GM21526 (cell line): Measurements from ENCODE around the gene TMEM101.
"Not testable (repeated sequence)": the region's sequence is repeated elsewhere in the genome, so short reads cannot be mapped to it uniquely, and the experiment has no call there.

Experiments
- ATAC-seq: cut with Tn5 transposase; IDR thresholded peaks from one replicate; pipeline ENCODE4 v1.9.1; 2021; ENCODE audit warnings: moderate library complexity; ENCODE audit not compliant: unreplicated experiment, low FRiP score

The TMEM101 gene

GRCh38 chr17:44002141-44002848, 12.5 kb downstream of the TMEM101 start:
- ATAC-seq, result no peak

DNA sequence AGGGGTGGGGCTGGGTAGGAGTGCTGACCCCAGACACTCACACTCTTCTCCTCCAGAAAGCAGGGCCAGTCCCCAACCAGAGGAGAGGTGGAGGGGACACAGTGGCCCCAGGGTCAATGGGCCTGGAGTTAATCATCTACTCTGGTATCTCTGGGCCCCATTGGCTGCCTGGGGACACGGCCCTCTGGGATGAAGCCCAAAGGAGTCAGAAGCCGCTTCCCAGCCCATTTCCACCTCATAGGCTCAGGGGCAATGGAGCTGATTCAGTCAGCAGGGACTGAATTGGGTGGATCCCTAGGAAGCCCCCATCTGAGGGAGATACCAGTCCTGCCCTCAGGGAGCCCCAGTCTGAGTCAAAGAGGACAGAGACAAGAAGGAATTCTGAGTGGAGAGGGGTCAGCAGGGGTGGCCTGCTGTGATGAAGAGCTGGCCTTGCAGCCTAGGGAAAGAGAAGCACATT, 13.3 kb downstream of the TMEM101 start:
- ATAC-seq, result no peak

GRCh38 chr17:44000871-44001460, 13.8 kb downstream of the TMEM101 start:
- ATAC-seq, result no peak

DNA sequence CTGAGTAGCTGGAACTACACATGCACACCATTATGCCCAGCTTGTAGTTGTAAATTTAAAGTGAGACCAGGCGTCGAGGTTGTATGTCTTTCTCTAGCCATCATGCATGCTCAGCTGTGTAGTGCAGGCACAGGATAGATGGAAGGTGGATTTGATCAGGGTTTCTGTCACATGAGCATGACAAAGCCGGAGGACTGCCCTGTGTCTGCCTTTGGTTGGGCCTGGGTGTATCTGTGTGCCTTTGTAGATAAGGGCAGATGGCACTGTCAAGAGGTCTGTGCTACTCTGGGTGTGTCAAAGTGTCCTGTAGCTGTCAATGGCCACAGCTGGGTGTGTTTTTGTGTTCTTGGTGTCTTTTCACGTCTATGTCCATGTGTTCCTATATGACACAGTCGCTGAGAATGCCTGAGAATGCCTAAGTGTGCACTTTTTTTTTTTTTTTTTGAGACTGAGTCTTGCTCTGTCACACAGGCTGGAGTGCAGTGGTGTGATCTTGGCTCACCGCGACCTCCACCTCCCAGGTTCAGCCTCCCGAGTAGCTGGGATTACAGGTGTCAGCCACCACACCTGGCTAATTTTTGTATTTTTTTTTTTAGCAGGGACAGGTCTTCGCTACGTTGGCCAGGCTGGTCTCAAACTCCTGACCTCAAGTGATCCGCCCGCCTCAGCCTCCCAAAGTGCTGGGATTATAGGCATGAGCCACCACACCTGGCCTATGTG, 14.5 kb downstream of the TMEM101 start:
- ATAC-seq, result no peak

- ATAC-seq, result no peak
Observed at GRCh38 chr17:43999024-43999423, 15.7 kb downstream of the TMEM101 start.

DNA sequence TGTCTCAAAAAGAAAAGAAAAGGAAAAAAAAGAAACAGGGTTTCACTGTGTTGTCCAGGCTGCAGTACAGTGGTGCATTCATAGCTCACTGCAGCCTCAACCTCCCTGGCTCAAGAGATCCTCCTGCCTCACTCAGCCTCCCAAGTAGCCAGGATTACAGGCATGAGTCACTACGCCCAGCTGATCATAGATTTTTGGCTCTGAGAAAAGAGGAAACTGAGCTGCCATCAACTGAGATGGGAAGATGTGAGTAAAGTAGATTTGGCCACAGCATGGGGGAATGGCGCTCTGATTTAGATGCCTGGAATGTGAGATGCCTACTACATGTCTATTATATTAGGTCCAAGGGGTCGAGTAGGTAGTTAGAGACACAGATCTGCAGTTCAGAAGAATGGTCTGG, 16.2 kb downstream of the TMEM101 start:
- ATAC-seq, result no peak

DNA sequence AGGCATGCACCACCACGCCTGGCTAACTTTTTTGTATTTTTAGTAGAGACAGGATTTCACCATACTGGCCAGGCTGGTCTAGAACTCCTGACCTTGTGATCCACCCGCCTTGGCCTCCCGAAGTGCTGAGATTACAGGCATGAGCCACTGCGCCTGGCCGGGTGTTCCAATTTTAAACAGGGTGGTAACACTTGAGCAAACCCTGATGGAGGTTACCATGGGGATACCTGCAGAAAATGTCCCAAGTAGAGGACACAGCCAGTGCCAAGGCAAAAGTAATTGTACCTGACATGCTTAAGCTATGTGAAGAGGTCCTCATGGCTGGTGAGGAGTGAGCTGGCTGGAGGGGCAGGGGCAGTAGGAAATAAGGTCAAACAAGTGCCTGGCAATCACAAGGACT, 17.6 kb downstream of the TMEM101 start:
- ATAC-seq, result not testable (repeated sequence)

GRCh38 chr17:43995150-43995471, 19.7 kb downstream of the TMEM101 start:
- ATAC-seq, result no peak

GRCh38 chr17:43994272-43995149, 20.3 kb downstream of the TMEM101 start:
- no peak for ATAC-seq

DNA sequence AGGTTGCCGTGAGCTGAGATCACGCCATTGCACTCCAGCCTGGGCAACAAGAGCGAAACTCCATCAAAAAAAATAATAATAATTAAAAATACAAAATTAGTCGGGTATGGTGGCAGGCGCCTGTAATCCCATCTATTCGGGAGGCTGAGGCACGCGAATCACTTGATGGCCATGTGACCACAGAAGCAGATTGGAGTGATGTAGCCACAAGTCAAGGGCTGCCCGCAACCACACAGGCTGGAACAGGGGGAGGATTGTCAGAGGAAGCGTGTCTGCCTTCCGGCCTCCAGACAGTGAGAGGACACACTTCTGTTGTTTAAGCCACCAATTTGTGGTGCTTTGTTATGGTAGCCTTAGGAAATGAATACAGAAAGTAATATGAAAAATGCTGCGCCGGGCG, 22.1 kb downstream of the TMEM101 start:
- no peak for ATAC-seq

DNA sequence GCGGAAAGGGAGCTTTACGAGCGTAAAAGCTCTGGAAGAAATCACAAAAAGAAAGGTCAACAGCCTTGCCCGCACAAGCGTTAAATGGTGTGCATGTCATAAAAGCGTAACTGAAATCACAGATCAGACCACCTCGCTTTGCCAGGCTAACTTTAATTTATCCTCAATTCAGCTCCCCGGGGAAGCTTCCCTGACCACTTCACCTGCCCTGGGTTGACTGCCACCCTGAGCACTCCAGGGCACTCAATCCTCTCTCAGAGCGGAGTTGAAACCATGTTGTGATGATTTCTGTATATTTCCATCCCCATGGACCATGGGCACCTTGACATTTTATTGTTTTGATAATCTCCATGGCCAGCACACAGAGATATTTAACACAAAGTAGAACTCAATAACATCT, 26.5 kb downstream of the TMEM101 start:
- ATAC-seq, result no peak

- no peak for ATAC-seq
Observed at GRCh38 chr17:43987131-43988021, 27.4 kb downstream of the TMEM101 start.

DNA sequence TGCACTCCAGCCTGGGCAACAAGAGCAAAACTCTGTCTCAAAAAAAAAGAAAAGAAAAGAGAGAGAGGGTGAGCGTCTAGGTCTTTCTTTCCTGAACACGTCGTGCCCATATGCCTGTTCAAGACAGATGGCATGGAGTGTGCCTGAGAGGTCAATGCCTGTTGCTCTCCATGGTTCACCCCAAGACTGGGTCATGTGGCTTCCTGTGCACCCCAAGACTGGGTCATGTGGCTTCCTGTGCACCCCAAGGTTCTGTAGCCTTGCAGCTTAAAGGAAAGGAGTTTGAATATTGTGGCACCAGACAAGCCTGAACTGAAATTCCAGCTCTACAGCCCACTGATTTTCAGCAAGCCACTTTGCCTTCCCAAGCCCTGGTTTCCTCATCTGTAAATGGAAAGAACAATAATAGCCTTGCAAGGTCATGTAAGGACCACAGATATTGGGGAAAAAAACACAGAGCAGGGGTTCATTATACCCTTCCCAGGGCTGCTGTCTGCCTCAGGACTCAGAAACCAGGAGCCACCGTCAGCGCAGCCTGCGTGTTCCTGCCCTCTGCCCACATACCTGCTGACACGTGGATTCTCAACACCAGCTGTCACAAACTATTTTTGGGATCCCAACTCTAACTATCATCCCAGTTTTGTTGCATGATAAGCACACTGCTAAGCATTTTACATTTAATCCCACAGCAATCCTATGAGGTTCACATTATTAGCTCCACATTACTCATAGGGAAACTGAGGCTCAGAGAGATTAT, 28.4 kb downstream of the TMEM101 start:
- no peak for ATAC-seq

DNA sequence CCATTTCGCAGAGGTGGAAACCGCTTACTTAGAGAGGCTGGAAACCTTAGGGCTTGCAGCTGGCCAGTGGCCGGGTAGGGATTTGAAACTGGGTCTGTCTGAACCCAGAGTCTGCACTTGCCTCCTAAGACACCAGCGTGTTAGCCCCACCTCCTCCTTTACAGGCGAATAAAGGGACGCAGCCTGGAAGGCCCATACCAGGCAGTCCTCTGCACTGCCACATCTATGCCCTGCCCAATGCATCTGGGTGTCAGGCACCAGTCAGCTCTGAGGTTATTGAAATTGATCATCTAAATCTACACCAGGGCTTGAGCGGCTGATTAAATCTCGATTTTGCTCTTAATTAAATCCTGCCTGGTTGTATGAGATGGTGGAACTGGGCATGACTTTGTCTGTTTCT, 30.2 kb downstream of the TMEM101 start:
- no peak for ATAC-seq

DNA sequence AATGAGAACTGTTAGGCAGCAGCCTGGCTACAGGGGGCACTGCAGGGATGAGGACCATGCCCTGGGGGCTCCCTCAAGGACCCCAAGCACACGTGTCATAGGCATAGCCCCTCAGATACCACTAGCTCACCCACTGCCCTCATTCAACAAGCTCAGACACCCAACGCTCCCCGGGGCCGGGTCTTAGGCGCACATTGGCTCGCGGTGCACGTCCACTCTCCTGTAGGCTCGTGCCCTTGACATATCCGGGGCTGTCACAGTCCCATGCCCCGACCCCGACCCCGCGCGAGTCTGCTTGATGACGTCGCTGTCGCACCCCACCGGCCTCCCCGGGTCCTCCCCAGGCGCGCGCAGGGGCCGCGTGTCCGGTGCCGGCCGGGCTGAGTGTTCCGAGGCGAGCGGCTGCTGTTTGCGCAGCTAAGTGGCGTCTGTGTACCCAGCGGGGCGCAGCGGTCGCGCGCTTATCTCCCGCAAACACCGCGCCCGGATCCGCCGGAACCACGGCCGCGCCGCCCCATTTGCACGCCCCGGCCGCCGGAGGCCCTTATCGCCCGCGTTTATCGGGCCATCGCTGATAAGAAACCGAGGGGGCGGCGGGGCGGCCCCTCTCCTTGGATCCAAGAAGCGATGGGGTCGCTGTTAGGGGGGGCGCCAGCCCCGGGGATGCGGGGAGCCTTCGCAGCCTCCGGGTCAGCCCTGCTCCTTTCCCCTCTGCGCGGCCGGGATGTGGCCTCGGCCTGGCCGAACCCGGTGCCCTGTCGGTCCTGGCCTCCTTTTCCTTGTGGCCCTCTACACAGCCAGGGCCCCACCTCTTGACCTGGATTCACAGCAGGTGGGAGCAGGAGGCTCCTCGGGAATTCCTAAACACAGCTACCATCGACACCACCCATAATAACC, 31.0 kb downstream of the TMEM101 start:
- ATAC-seq, result no peak

DNA sequence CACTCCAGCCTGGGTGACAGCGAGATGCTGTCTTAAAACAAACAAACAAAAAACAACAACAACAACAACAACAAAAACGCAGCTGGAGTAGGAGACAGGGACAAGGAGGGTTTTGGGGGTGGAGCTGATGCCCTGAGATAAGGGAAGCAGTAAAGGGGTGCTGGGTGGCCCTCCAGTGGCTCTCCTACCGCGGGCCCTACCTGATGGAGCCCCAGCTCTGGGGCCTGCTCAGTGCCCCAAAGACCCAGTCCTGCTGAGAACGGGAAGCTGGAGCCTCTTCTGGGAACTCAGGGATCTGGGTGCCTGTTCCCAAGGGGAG, 31.6 kb downstream of the TMEM101 start:
- ATAC-seq, result no peak

DNA sequence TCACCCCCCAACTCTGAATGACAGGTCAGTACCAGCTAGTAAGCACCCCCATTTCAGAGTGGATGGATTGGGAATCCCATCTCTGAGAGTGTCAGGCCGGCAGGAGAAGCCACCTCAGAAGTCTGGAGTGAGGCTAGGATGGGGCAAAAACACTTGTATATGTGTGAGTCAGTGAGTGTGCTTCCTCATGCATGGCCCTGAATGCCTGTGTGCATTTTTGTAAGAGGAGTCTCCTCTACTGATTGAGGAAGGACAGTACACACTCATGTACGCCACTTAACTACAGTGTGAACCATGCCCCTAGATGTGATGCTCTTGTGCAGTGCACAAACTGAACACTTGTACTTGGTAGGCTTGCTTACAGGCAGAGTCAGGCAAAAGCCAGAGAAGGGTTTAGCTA, 32.6 kb downstream of the TMEM101 start:
- no peak for ATAC-seq

GRCh38 chr17:43979671-43980070, 35.1 kb downstream of the TMEM101 start:
- no peak for ATAC-seq
